Lower lobe of right lung (tissue), 2 donors: Measurements from ENCODE around the gene LRGUK. TPM values are rescaled to one million over a fixed set of nuclear protein-coding genes. Genes with fewer than 3 reads are reported as not detected.

Experiments used
- ATAC-seq, 2 donors: fragments of 200-7000 bp; cut with Tn5 transposase; one replicate each; pipeline ENCODE4 v1.9.1; 2020 to 2022; ENCODE audit warnings: mild to moderate bottlenecking in 2 of 2, moderate library complexity in 2 of 2
- DNase-seq: peaks from one replicate; pipeline ENCODE4 v3.0.0-alpha.2; 2020
- H3K27ac ChIP-seq: fragments of 200-600 bp; one replicate; pipeline ENCODE4 v1.8.0; 2022
- H3K27me3 ChIP-seq: fragments of 200-600 bp; one replicate; pipeline ENCODE4 v1.8.0; 2022; ENCODE audit warnings: low read depth
- H3K36me3 ChIP-seq: fragments of 200-600 bp; one replicate; pipeline ENCODE4 v1.8.0; 2022; ENCODE audit warnings: mild to moderate bottlenecking
- H3K4me1 ChIP-seq: fragments of 200-600 bp; one replicate; pipeline ENCODE4 v1.8.0; 2022
- H3K4me3 ChIP-seq: fragments of 200-600 bp; one replicate; pipeline ENCODE4 v1.8.0; 2022; ENCODE audit warnings: mild to moderate bottlenecking
- H3K9me3 ChIP-seq: fragments of 200-600 bp; one replicate; pipeline ENCODE4 v1.8.0; 2022
- intact Hi-C: fragments of 100-400 bp; cut with DNase I; formaldehyde crosslinking; loops from one replicate; pipeline ENCODE4 v1.11.0; 2022
- total RNA-seq: library from RNA; stranded (reverse); fragmentation: NEBNext Ultra II Directional; extraction: Animal tissue kit (Norgen Biotek cat#: 25700); gene quantifications from one replicate; pipeline ENCODE4 v1.2.1, GENCODE V29; 2021
- TF ChIP-seq, protein P1 (sequence below): fragments of 200-600 bp; IDR thresholded peaks from one replicate; pipeline ENCODE4 v1.8.0; 2022; ENCODE audit warnings: antibody characterized with exemption, mild to moderate bottlenecking
- donor health status: DM: no; HTN: yes; CAD: no; lungs with severe emphysema.

Gene LRGUK
- total RNA-seq, 1 donor from 2014 or later = 1.8 TPM

- no peaks in the 10 kb centered on the region for H3K36me3 ChIP-seq
- H3K4me1 ChIP-seq = no peaks in the 10 kb centered on the region
- no peak overlapping the region for H3K27ac ChIP-seq
- ATAC-seq (no peak), DNase-seq (no peak)
- no peak overlapping the region for H3K4me3 ChIP-seq
- no peaks in the 10 kb centered on the region for H3K27me3 ChIP-seq
- TF ChIP-seq, protein P1, sequence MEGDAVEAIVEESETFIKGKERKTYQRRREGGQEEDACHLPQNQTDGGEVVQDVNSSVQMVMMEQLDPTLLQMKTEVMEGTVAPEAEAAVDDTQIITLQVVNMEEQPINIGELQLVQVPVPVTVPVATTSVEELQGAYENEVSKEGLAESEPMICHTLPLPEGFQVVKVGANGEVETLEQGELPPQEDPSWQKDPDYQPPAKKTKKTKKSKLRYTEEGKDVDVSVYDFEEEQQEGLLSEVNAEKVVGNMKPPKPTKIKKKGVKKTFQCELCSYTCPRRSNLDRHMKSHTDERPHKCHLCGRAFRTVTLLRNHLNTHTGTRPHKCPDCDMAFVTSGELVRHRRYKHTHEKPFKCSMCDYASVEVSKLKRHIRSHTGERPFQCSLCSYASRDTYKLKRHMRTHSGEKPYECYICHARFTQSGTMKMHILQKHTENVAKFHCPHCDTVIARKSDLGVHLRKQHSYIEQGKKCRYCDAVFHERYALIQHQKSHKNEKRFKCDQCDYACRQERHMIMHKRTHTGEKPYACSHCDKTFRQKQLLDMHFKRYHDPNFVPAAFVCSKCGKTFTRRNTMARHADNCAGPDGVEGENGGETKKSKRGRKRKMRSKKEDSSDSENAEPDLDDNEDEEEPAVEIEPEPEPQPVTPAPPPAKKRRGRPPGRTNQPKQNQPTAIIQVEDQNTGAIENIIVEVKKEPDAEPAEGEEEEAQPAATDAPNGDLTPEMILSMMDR = no peak
- H3K9me3 ChIP-seq = no peaks in the 10 kb centered on the region
- intact Hi-C loops = no loop called here
These were observed 68.1 kb downstream of the LRGUK start for GRCh38 chr7:134195252-134195651.

GRCh38 chr7:134196439-134196838, 69.3 kb downstream of the LRGUK start:
- ATAC-seq (no peak), DNase-seq (no peak)
- no peak overlapping the region for H3K27ac ChIP-seq
- intact Hi-C loops = no loop called here
- no peaks in the 10 kb centered on the region for H3K36me3 ChIP-seq
- H3K4me3 ChIP-seq = no peak overlapping the region
- H3K4me1 ChIP-seq = no peaks in the 10 kb centered on the region
- no peaks in the 10 kb centered on the region for H3K27me3 ChIP-seq
- H3K9me3 ChIP-seq = no peaks in the 10 kb centered on the region
- TF ChIP-seq, protein P1 = no peak

- ATAC-seq = no peak
These were observed 70.2 kb downstream of the LRGUK start for GRCh38 chr7:134197345-134197744.

DNA sequence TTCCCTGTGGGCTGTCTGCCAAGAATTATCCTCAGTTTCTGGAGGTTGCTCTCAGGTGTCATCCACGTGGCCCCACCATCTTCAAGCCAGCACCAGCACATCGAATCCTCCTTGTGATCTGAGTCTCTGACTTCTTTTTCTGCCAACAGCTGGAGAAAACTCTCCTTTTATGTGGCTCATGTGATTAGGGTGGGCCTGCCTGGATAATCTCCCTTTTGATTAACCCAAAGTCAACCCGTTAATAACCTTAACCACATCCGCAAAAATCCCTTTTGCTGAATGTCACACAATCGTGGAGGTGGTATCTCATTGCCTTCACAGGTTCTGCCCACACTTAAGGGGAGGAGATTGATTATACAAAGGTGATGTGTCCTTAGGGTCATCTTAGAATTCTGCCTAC, 73.8 kb downstream of the LRGUK start:
- no peaks in the 10 kb centered on the region for H3K36me3 ChIP-seq
- H3K4me1 ChIP-seq = no peaks in the 10 kb centered on the region
- ATAC-seq = no peak
- intact Hi-C loops = no loop called here
- H3K4me3 ChIP-seq = no peak overlapping the region
- no peak for DNase-seq
- no peaks in the 10 kb centered on the region for H3K27me3 ChIP-seq
- TF ChIP-seq, protein P1 = no peak
- H3K9me3 ChIP-seq = no peaks in the 10 kb centered on the region
- H3K27ac ChIP-seq = no peak overlapping the region

More at GRCh38 chr7:134197345-134197744, 70.2 kb downstream of the LRGUK start:
- H3K27ac ChIP-seq = no peak overlapping the region
- no peaks in the 10 kb centered on the region for H3K4me1 ChIP-seq
- intact Hi-C loops = no loop called here
- TF ChIP-seq, protein P1 = no peak
- H3K36me3 ChIP-seq = no peaks in the 10 kb centered on the region
- no peaks in the 10 kb centered on the region for H3K27me3 ChIP-seq
- no peaks in the 10 kb centered on the region for H3K9me3 ChIP-seq
- DNase-seq = no peak
- H3K4me3 ChIP-seq = no peak overlapping the region

- no peak overlapping the region for H3K27ac ChIP-seq
- ATAC-seq = no peak
- TF ChIP-seq, protein P1 = no peak
- H3K4me1 ChIP-seq = no peaks in the 10 kb centered on the region
- intact Hi-C loops = no loop called here
- H3K27me3 ChIP-seq = no peaks in the 10 kb centered on the region
- no peaks in the 10 kb centered on the region for H3K36me3 ChIP-seq
- H3K4me3 ChIP-seq = no peak overlapping the region
- DNase-seq = no peak
- no peaks in the 10 kb centered on the region for H3K9me3 ChIP-seq
These were observed 74.6 kb downstream of the LRGUK start for GRCh38 chr7:134201569-134202261.
